HG02798 (cell line): ENCODE data around the gene NCK1.

Experiments
- ATAC-seq: cut with Tn5 transposase; IDR thresholded peaks from one replicate; pipeline ENCODE4 v1.9.1; 2021; ENCODE audit warnings: mild to moderate bottlenecking; ENCODE audit not compliant: unreplicated experiment, poor library complexity

Gene NCK1

DNA sequence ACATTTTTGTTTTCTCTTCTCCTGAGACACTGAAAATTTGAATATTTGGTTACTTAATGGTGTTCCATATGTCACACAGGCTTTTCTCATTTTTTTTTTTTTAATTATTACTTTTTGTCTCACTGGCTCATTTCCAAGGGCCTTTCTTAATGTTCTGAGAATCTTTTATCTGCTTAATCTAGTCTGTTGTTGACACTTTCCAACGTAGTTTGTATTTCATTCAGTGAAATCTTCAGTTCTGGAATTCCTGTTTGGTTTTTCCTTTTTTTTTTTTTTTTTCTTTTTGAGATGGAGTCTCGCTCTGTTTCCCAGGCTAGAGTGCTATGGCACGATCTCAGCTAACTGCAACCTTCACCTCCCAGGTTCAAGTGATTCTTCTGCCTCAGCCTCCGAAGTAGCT lies 42.7 kb downstream of the NCK1 start:
- ATAC-seq = no peak

DNA sequence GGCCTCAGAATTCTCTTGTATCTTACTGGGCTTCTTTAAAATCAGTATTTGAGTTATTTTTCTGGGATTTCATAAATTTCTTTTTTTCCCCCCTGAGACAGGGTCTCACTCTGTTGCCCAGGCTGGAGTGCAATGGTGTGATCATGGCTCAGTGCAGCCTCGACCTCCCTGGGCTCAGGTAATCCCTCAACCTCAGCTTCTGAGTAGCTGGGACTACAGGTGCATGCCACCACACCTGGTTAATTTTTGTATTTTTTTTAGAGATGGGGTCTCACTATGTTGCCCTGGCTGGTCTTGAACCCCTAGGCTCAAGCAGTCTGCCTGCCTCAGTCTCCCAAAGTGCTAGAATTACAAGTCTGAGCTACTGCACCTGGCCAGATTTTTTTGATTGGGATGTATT lies 43.5 kb downstream of the NCK1 start:
- no peak for ATAC-seq

GRCh38 chr3:136906725-136907124 lies 44.7 kb downstream of the NCK1 start:
- no peak for ATAC-seq

- no peak for ATAC-seq
Observed at GRCh38 chr3:136908297-136908696, 46.3 kb downstream of the NCK1 start.

GRCh38 chr3:136909187-136909586 lies 47.2 kb downstream of the NCK1 start:
- ATAC-seq = peak; percentile 55

- no peak for ATAC-seq
Observed at GRCh38 chr3:136910697-136911096, 48.7 kb downstream of the NCK1 start.

- no peak for ATAC-seq
Observed at GRCh38 chr3:136913168-136913567, 51.2 kb downstream of the NCK1 start.

DNA sequence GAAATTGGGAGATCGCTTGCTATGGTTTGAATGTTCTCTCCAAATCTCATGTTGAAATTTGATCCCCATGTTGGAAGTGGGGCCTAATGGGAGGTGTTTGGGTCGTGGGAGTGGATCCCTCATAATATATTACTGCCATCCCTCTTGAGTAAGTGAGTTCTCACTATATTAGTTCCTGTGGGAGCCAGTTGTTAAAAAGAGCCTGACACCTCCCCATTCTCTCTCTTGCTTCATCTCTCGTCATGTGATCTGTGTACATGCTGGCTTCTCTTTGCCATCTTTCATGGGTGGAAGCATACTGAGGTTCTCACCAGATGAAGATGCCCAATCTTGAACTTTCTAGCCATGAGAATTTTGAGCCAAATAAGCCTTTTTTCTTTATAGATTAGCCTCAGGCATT lies 52.7 kb downstream of the NCK1 start:
- no peak for ATAC-seq

DNA sequence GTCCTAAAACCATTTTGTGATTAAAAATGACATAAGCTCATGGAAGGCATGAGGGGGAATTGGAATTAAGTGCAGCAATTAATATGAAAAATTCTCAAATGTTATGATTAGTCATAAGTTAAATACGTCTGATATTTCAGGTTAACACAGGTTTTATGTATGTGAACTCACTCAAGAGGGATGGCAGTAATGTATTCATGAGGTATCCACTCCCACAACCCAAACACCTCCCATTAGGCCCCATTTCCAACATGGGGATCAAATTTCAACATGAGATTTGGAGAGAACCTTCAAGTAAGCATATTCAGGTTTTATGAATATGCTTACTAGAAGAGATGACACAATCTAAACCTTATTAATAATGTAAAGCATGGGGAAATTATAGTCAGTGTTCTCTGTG lies 54.2 kb downstream of the NCK1 start:
- ATAC-seq = no peak

DNA sequence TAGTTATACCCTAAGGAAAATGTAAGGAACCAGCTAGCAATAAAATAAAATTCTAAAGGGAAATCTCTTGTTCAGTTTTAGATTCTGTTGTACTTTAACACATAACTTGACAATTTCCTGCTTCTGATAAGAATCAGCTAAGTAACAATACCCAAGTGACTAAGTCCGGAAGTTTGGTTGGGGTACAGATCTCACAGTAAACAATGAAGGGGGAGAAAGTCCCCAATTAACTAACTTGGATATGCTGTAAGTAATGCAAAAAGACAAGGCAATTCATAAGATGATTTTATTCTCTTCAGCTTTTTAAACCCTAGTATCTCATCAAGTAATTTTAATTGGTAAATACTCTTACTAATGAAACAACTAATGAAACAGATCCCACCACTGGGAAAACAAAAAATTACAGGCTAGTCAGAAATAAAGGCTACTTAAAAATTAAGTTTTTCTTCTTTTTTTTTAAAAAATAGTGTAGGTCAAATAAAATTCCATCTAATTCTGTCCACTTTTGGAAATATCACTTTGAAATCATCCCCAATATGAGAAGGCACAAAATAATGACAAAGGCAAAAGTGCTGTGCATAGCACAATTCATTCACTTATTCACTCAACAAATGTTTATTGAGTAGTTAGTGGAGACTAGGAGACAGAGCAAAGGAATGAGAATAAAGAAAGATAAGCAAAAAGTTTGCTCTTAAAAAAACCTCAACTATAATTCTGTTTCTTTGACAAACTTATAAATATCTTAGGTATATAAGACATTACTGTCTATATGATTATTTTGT lies 58.0 kb downstream of the NCK1 start:
- no peak for ATAC-seq

DNA sequence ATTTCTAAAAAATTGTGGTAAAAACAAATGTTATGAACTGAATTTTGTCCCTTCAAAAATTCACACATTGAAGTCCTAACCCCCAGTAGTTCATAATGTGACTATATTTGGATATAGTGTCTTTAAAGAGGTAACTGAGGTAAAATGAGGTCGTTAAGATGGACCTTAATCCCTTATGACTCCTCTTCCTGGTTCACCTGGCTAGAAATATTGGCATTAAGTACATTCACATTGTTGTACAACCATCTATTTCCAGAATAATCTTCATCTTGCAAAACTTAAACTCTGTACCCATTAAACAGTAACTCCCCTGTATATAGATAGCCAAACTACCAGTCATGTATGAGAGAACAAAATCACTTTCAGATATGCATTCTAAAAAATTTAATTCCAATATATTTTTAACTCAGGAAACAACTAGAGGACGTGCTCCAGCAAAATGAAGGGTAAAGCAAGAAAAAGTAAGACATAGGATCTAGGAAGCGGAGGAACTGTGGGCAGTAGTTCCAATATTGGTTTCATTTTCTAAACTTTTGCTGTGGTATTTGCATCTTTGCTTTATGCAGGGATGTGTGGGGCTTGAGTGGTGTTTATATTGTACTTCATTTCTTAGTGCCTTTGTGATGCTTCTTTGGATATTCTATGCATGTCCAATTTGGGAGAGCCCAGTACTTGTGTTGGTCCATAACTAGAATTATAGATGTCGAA lies 59.0 kb downstream of the NCK1 start:
- ATAC-seq = no peak

GRCh38 chr3:136925425-136926190 lies 63.6 kb downstream of the NCK1 start:
- peak; percentile 48 for ATAC-seq

DNA sequence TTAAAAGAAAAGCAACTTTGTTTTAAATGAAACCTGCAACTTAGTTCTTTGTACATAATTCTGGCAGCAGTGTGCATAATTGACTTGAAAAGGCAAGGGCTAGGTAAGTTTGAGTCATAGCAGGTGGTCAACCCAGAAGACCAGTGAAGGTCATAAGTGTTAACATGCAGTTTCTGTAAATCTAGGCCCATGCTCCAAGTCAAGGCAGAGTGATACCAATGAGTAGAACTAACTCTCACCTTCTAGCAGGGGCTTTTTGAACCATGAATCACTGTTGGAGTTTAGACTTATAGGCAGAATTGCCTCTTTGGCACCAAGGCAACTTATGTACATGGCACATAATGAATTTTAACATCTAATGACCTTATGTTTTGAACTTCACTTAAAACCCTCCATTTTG lies 66.2 kb downstream of the NCK1 start:
- no peak for ATAC-seq

DNA sequence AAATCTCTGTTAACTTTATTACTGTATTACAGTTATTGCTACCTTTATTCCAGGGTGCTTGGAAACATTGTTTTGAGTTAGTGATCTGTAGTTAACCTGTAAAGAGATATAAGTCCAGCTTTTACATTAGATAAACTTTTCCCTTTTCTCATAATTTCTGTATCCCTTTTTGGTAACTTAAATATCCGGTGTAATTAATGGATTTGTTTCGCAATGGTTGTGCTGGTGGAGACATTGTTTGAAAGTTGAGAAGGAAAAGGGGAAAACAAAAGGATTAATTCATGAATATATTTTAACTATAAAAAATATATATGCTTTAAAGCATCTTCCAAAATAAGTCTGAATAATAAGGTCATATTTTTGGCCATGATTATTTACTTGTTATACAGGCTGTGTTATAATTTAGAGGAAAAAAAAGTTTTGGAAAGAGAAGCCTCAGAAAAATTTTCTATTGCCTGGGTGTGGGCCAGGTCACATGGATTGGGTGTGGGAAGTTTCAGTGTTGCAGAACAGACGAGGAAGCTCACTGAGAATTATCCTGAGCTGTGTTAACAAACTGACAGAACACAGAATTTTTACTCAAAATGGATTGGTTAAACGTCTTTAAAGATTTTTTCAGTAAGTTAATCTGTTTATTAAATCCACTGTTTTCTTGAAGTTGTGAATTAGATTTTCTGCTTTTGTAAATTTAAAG lies 68.1 kb downstream of the NCK1 start:
- ATAC-seq = no peak

GRCh38 chr3:136931606-136932005 lies 69.6 kb downstream of the NCK1 start:
- ATAC-seq = no peak

DNA sequence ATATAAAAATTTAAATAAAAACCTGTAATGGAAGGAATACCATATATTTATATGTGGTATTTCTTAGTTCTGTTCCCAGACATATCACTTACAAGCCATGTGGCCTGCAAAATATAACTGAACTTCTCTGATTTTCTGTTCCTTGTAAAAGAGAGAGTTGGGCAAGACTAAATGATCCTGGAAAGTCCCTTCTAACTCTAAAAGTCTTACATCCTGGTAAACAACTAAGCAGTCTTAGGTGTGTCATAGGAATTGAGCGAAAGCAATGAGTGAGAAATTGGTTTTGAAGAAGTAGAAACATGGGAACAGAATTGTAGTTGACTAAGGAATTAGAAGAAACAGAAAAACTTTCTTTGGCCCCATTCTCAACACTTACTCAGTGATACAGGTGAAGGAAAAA lies 70.5 kb downstream of the NCK1 start:
- ATAC-seq = peak; percentile 51

- ATAC-seq = peak; percentile 29
Observed at GRCh38 chr3:136932978-136933772, 71.2 kb downstream of the NCK1 start.

- ATAC-seq = no peak
Observed at GRCh38 chr3:136937175-136937574, 75.2 kb downstream of the NCK1 start.

DNA sequence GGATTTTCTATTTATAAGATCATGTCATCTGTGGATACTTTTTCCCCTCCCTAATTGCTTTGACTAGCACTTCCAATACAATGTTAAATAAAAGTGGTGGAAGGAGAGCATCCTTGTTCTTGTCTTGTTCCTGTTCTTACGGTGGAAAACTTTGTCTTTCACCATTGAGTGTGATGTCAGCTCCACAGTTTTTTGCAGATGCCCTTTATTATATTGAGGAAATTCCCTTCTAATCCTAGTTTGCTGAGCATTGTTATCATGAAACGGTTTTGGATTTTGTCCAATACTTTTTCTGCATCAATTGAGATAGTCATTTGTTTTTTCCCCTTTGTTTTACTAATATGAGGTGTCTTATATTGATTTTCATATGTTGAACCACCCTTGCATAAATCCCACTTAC lies 75.8 kb downstream of the NCK1 start:
- ATAC-seq = no peak

GRCh38 chr3:136938334-136938733 lies 76.3 kb downstream of the NCK1 start:
- no peak for ATAC-seq
